Neural crest cell (in vitro differentiated cells): ENCODE measurements around the gene CIC. TPM values are rescaled to one million over a fixed set of nuclear protein-coding genes. Genes with fewer than 3 reads are reported as not detected.

Source experiments
- DNase-seq: peaks from one replicate; pipeline ENCODE4 v3.0.0; 2021; ENCODE audit warnings: low read depth, mixed read lengths, low spot score
- H3K27ac Mint-ChIP-seq: one replicate; pipeline ENCODE4 v1.8.0; 2021; ENCODE audit warnings: mild to moderate bottlenecking, mixed read lengths; ENCODE audit not compliant: unreplicated experiment
- H3K27me3 Mint-ChIP-seq: 2 replicates; pipeline ENCODE4 v1.8.0; 2021; ENCODE audit warnings: low read depth, mild to moderate bottlenecking, mixed read lengths
- H3K36me3 Mint-ChIP-seq: 2 replicates; pipeline ENCODE4 v1.8.0; 2021; ENCODE audit warnings: low read depth, mild to moderate bottlenecking, mixed read lengths
- H3K4me1 Mint-ChIP-seq: 2 replicates; pipeline ENCODE4 v1.8.0; 2021; ENCODE audit warnings: mixed read lengths
- H3K4me3 Mint-ChIP-seq: one replicate; pipeline ENCODE4 v1.8.0; 2021; ENCODE audit warnings: mild to moderate bottlenecking, mixed read lengths
- H3K9me3 Mint-ChIP-seq: 2 replicates; pipeline ENCODE4 v1.8.0; 2021; ENCODE audit warnings: mixed read lengths
- total RNA-seq: library from RNA; stranded (reverse); gene quantifications from 2 replicates; pipeline ENCODE4 v1.2.1, GENCODE V29; 2021
- TF ChIP-seq, protein P1 (sequence below): fragments of 200-600 bp; sonication (generic); conservative IDR thresholded peaks from 2 replicates; pipeline ENCODE4 v1.5.0; 2021; ENCODE audit warnings: antibody characterized with exemption, mild to moderate bottlenecking

CIC gene
- total RNA-seq, 1 donor from 2014 or later, result 93.4 TPM

- no peak for DNase-seq
- Mint-ChIP-seq H3K4me3 (no peak overlapping the region), H3K36me3 (peaks cover 2% of the 10 kb centered on the region), H3K27me3 (peaks cover 15% of the 10 kb centered on the region), H3K9me3 (no peaks in the 10 kb centered on the region), H3K4me1 (peaks cover 48% of the 10 kb centered on the region), H3K27ac (no peak overlapping the region)
- TF ChIP-seq, protein P1, sequence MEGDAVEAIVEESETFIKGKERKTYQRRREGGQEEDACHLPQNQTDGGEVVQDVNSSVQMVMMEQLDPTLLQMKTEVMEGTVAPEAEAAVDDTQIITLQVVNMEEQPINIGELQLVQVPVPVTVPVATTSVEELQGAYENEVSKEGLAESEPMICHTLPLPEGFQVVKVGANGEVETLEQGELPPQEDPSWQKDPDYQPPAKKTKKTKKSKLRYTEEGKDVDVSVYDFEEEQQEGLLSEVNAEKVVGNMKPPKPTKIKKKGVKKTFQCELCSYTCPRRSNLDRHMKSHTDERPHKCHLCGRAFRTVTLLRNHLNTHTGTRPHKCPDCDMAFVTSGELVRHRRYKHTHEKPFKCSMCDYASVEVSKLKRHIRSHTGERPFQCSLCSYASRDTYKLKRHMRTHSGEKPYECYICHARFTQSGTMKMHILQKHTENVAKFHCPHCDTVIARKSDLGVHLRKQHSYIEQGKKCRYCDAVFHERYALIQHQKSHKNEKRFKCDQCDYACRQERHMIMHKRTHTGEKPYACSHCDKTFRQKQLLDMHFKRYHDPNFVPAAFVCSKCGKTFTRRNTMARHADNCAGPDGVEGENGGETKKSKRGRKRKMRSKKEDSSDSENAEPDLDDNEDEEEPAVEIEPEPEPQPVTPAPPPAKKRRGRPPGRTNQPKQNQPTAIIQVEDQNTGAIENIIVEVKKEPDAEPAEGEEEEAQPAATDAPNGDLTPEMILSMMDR, result no peak
These were observed 20.5 kb upstream of the CIC start for GRCh38 chr19:42248270-42249148.

GRCh38 chr19:42249149-42249750 is 19.8 kb upstream of the CIC start:
- Mint-ChIP-seq H3K4me1 (peaks cover 46% of the 10 kb centered on the region), H3K27me3 (peaks cover 15% of the 10 kb centered on the region), H3K9me3 (no peaks in the 10 kb centered on the region), H3K4me3 (no peak overlapping the region), H3K36me3 (peaks cover 2% of the 10 kb centered on the region), H3K27ac (no peak overlapping the region)
- no peak for DNase-seq
- TF ChIP-seq, protein P1, result no peak

DNA sequence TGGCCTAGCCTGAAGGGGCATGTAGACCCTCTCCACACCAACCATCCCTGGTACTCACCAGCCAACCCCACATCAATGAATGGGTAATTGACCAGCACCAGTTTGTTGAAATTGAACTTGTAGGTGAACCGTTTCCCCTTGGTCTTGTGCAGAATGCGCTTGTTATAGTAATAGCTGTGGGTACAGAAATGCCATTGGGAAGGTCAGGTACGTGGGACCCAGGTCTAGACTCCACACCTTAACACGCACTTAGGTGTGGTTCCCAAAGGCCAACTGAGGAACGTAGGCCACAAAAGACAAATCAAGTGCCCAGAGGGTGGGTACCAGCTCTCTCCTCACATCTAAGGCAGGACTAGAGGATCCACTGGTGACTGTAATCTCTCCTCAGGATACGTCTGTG is 19.3 kb upstream of the CIC start:
- Mint-ChIP-seq H3K27ac (peak overlapping the region; percentile 27), H3K9me3 (no peaks in the 10 kb centered on the region), H3K36me3 (peaks cover 2% of the 10 kb centered on the region), H3K27me3 (peaks cover 10% of the 10 kb centered on the region), H3K4me1 (peaks cover 41% of the 10 kb centered on the region), H3K4me3 (peak overlapping the region; percentile 84)
- no peak for DNase-seq
- TF ChIP-seq, protein P1, result no peak

- peaks cover 2% of the 10 kb centered on the region for H3K36me3 Mint-ChIP-seq
- H3K9me3 Mint-ChIP-seq, result no peaks in the 10 kb centered on the region
- H3K4me3 Mint-ChIP-seq, result peak overlapping the region; percentile 84
These were observed 18.8 kb upstream of the CIC start for GRCh38 chr19:42250183-42250665.

More at GRCh38 chr19:42250183-42250665, 18.8 kb upstream of the CIC start:
- DNase-seq, result no peak
- H3K4me1 Mint-ChIP-seq, result peaks cover 36% of the 10 kb centered on the region
- H3K27me3 Mint-ChIP-seq, result peaks cover 7% of the 10 kb centered on the region
- TF ChIP-seq, protein P1, result no peak
- peak overlapping the region; percentile 27 for H3K27ac Mint-ChIP-seq
